GM12892 (cell line): Measurements from ENCODE around the gene ZSWIM4.

Experiments
- POLR2A ChIP-seq: IDR thresholded peaks from 2 replicates; pipeline ENCODE4 v1.6.1; 2011; ENCODE audit warnings: low read depth, low read length, control low read depth
- POLR2AphosphoS5 ChIP-seq: IDR thresholded peaks from 2 replicates; pipeline ENCODE4 v1.6.1; 2011; ENCODE audit warnings: low read depth, low read length, control low read depth
- TAF1 ChIP-seq: IDR thresholded peaks from 2 replicates; pipeline ENCODE4 v1.6.1; 2011; ENCODE audit warnings: low read depth, mild to moderate bottlenecking, control low read depth, low read length, borderline replicate concordance

GRCh38 chr19:13848798-13849676 is 53.8 kb downstream of the ZSWIM4 start:
- TF ChIP-seq POLR2AphosphoS5 (no peak), POLR2A (no peak), TAF1 (no peak)
